Nephron progenitor cell (in vitro differentiated cells): ENCODE results near the gene SCGB1C1.

Experiments
- DNase-seq: peaks from one replicate; pipeline ENCODE4 v3.0.0; 2021
- H3K27ac Mint-ChIP-seq: 2 replicates; pipeline ENCODE4 v1.8.0; 2021; ENCODE audit warnings: mild to moderate bottlenecking, moderate library complexity, mixed read lengths
- H3K27me3 Mint-ChIP-seq: 2 replicates; pipeline ENCODE4 v1.8.0; 2021; ENCODE audit warnings: mild to moderate bottlenecking, low read depth, mixed read lengths; ENCODE audit not compliant: poor library complexity
- H3K36me3 Mint-ChIP-seq: 2 replicates; pipeline ENCODE4 v1.8.0; 2021; ENCODE audit warnings: low read depth, mixed read lengths
- H3K4me1 Mint-ChIP-seq: 2 replicates; pipeline ENCODE4 v1.8.0; 2021; ENCODE audit warnings: mixed read lengths
- H3K4me3 Mint-ChIP-seq: 2 replicates; pipeline ENCODE4 v1.8.0; 2021; ENCODE audit warnings: mild to moderate bottlenecking, moderate library complexity, mixed read lengths
- H3K9me3 Mint-ChIP-seq: 2 replicates; pipeline ENCODE4 v1.8.0; 2021; ENCODE audit warnings: mild to moderate bottlenecking, moderate library complexity, mixed read lengths
- TF ChIP-seq, protein P1 (sequence below): fragments of 200-600 bp; sonication (generic); IDR thresholded peaks from 2 replicates; pipeline ENCODE4 v1.5.0; 2021; ENCODE audit warnings: antibody characterized with exemption

SCGB1C1 gene

DNA sequence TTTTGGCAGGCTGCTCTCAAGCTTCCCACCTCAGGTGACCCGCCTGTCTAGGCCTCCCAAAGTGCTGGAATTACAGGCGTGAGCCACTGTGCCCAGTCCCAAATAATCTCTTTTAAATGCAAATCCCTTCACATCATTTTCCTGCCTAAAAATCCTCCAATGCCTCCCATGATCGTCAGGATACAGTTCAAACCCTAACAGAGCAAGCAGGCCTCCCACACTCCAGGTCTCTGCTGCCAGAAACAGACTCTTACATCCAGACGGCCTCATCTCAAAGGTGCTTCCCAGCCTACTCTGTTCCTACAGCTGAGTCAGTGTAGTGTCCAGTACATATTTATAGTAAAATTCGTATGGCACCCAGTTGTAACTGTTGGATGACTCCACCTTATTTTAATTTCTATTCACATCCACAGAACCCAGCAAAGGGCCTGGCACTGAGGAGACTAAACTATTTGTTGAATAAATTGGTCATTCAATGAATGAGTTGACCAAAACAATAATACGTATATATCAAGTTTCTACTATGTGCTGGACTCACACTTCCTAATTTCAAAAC is 35.0 kb downstream of the SCGB1C1 start:
- Mint-ChIP-seq H3K9me3 (no peaks in the 10 kb centered on the region), H3K27me3 (no peaks in the 10 kb centered on the region), H3K4me1 (no peaks in the 10 kb centered on the region), H3K27ac (peak overlapping the region; percentile 76), H3K4me3 (no peak overlapping the region), H3K36me3 (peaks cover 44% of the 10 kb centered on the region)
- no peak for DNase-seq
- TF ChIP-seq, protein P1, sequence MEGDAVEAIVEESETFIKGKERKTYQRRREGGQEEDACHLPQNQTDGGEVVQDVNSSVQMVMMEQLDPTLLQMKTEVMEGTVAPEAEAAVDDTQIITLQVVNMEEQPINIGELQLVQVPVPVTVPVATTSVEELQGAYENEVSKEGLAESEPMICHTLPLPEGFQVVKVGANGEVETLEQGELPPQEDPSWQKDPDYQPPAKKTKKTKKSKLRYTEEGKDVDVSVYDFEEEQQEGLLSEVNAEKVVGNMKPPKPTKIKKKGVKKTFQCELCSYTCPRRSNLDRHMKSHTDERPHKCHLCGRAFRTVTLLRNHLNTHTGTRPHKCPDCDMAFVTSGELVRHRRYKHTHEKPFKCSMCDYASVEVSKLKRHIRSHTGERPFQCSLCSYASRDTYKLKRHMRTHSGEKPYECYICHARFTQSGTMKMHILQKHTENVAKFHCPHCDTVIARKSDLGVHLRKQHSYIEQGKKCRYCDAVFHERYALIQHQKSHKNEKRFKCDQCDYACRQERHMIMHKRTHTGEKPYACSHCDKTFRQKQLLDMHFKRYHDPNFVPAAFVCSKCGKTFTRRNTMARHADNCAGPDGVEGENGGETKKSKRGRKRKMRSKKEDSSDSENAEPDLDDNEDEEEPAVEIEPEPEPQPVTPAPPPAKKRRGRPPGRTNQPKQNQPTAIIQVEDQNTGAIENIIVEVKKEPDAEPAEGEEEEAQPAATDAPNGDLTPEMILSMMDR, result no peak

DNA sequence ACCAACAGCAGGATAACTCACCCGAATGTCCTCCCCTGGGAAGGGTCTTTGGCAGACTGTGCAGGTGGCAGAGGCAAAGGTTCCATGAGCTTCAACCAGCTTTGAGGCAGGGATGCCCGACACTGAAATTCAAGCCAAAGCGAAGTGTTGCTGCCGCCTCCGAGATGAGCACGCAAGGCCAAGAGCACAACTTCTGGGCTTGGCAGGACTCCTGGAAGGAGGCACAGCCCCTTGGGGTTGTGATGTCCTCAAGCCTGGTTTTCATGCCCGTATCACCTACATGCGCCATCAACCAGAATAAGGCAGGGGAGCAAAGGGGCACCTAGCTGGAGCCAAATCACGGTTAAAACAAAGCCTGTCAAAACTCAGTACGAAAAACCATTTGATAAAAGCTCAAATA is 37.6 kb downstream of the SCGB1C1 start:
- Mint-ChIP-seq H3K9me3 (no peaks in the 10 kb centered on the region), H3K4me3 (no peak overlapping the region), H3K4me1 (peaks cover 9% of the 10 kb centered on the region), H3K36me3 (peaks cover 33% of the 10 kb centered on the region), H3K27ac (peak overlapping the region; percentile 48), H3K27me3 (no peaks in the 10 kb centered on the region)
- no peak for DNase-seq
- TF ChIP-seq, protein P1, result no peak

DNA sequence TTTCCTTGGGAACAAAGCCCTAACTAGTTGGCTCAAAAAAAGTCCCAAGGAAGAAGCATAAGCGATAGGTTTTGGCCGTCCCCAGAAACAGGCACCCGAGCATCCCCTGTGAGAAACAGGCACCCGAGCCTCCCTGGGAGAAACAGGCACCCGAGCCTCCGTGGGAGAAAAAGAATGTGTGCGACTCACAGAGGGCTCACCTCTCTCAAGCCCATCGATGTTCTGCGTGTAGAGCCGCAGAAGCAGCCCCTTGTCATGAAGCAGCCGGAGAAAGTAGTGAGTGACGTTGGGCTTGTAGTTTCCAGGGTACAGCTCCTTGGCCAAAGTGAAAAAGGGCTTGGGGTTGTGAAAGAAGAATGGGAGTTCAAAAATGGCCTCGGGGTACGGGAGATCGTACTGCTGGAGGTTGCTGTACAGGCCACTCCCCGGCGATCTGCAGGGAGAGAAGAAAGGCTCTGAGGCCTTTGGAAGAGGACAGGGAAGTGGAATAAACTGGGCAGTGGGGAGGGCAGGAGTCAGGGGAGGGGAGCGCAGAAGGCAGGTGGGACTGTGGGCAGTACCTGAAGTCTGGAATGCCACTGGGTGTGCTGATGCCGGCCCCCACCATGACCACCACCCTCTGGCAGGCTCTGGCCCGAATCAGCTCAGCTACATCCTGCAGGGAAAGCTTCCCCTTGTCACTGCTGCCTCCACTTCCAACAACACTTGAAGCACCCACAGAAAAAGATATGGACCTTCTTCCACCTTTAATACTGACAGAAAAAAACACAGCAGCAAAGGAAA is 40.1 kb downstream of the SCGB1C1 start:
- TF ChIP-seq, protein P1, result no peak
- Mint-ChIP-seq H3K4me3 (no peak overlapping the region), H3K9me3 (no peaks in the 10 kb centered on the region), H3K4me1 (peaks cover 19% of the 10 kb centered on the region), H3K36me3 (peaks cover 22% of the 10 kb centered on the region), H3K27me3 (no peaks in the 10 kb centered on the region), H3K27ac (no peak overlapping the region)
- no peak for DNase-seq

DNA sequence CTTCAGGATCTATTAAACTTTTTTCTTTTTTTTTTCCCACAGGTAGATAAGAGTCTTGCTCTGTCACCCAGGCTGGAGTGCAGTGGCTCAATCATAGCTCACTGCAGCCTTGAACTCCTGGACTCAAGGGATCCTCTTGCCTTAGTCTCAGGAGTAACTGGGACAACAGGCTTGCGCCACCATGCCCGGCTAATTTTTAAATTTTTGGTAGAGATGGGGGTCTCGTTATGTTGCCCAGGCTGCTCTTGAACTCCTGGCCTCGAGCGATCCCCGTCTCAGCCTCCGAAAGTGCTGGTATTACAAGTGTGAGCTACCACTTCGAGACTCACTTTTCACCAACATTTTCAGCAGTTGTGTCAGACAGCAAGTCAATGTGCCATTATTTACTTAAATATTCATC is 42.3 kb downstream of the SCGB1C1 start:
- no peak for DNase-seq
- Mint-ChIP-seq H3K36me3 (peaks cover 10% of the 10 kb centered on the region), H3K4me3 (peak overlapping the region; percentile 95), H3K4me1 (peaks cover 28% of the 10 kb centered on the region), H3K9me3 (no peaks in the 10 kb centered on the region), H3K27me3 (no peaks in the 10 kb centered on the region), H3K27ac (no peak overlapping the region)
- TF ChIP-seq, protein P1, result no peak

DNA sequence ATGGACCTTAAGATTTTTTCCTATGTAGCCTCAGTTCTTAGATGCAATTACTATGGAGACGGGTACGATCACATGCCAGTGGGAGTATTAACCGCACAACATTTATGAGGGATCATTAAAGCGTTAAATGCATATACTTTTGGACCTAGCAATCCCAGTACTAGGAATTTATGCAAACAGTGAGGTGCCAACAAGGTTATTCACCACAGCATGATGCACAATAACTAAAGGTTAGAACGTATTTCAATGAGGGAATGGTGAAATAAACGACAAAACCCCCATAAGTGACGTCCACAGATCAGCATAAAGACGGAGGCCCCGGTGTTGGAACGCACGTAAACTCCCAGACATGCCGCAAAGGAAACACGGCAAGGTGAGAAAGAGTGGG is 42.7 kb downstream of the SCGB1C1 start:
- H3K4me1 Mint-ChIP-seq, result peaks cover 28% of the 10 kb centered on the region
- H3K27me3 Mint-ChIP-seq, result no peaks in the 10 kb centered on the region
- peak overlapping the region; percentile 95 for H3K4me3 Mint-ChIP-seq
- H3K9me3 Mint-ChIP-seq, result no peaks in the 10 kb centered on the region
- no peak for DNase-seq
- peaks cover 9% of the 10 kb centered on the region for H3K36me3 Mint-ChIP-seq
- H3K27ac Mint-ChIP-seq, result peak overlapping the region; percentile 89
- TF ChIP-seq, protein P1, result no peak
